Stimulated activated CD8-positive, alpha-beta memory T cell treated with anti-CD3 and anti-CD28 coated beads, Interleukin-7, amount 100 ng/mL, for 24 hours (primary cell): ENCODE results near the gene TRPC4.
"Not testable (repeated sequence)": the region's sequence is repeated elsewhere in the genome, so short reads cannot be mapped to it uniquely, and the experiment has no call there.

Experiments
- DNase-seq: peaks from one replicate; pipeline ENCODE4 v3.0.0-alpha.2; 2020; ENCODE audit warnings: low read depth

TRPC4 gene

GRCh38 chr13:37816276-37816675 is 53.3 kb downstream of the TRPC4 start:
- no peak for DNase-seq

GRCh38 chr13:37811441-37811840 is 58.1 kb downstream of the TRPC4 start:
- DNase-seq: no peak

GRCh38 chr13:37806666-37807065 is 62.9 kb downstream of the TRPC4 start:
- DNase-seq: no peak

- DNase-seq: no peak
These were observed 71.9 kb downstream of the TRPC4 start for GRCh38 chr13:37797631-37798030.

- DNase-seq: not testable (repeated sequence)
These were observed 72.8 kb downstream of the TRPC4 start for GRCh38 chr13:37796795-37797194.

GRCh38 chr13:37795326-37795725 is 74.2 kb downstream of the TRPC4 start:
- no peak for DNase-seq

GRCh38 chr13:37791699-37792098 is 77.9 kb downstream of the TRPC4 start:
- DNase-seq: no peak

GRCh38 chr13:37788346-37788745 is 81.2 kb downstream of the TRPC4 start:
- DNase-seq: no peak

GRCh38 chr13:37777676-37778075 is 91.9 kb downstream of the TRPC4 start:
- DNase-seq: no peak

- DNase-seq: no peak
These were observed 93.7 kb downstream of the TRPC4 start for GRCh38 chr13:37775871-37776270.

GRCh38 chr13:37772644-37773043 is 96.9 kb downstream of the TRPC4 start:
- DNase-seq: no peak

GRCh38 chr13:37769545-37769944 is 100.0 kb downstream of the TRPC4 start:
- no peak for DNase-seq

- no peak for DNase-seq
These were observed 100.5 kb downstream of the TRPC4 start for GRCh38 chr13:37769078-37769477.

GRCh38 chr13:37766502-37766901 is 103.1 kb downstream of the TRPC4 start:
- DNase-seq: no peak

- no peak for DNase-seq
These were observed 114.2 kb downstream of the TRPC4 start for GRCh38 chr13:37755349-37755748.

GRCh38 chr13:37753776-37754175 is 115.8 kb downstream of the TRPC4 start:
- no peak for DNase-seq

GRCh38 chr13:37752146-37752545 is 117.4 kb downstream of the TRPC4 start:
- no peak for DNase-seq

GRCh38 chr13:37751025-37751424 is 118.5 kb downstream of the TRPC4 start:
- no peak for DNase-seq

- DNase-seq: no peak
These were observed 120.7 kb downstream of the TRPC4 start for GRCh38 chr13:37748913-37749312.

- no peak for DNase-seq
These were observed 122.4 kb downstream of the TRPC4 start for GRCh38 chr13:37747071-37747612.

- no peak for DNase-seq
These were observed 128.0 kb downstream of the TRPC4 start for GRCh38 chr13:37741536-37741935.

- no peak for DNase-seq
These were observed 133.5 kb downstream of the TRPC4 start for GRCh38 chr13:37736045-37736444.

GRCh38 chr13:37735293-37735692 is 134.3 kb downstream of the TRPC4 start:
- no peak for DNase-seq

GRCh38 chr13:37729876-37730275 is 139.7 kb downstream of the TRPC4 start:
- no peak for DNase-seq
